Measurements from ENCODE around the gene SERPINA1.

The SERPINA1 gene

GRCh38 chr14:94397289-94398181 is 9.1 kb upstream of the SERPINA1 start:
- no peak for DNase-seq

- DNase-seq: no peak
Measured at GRCh38 chr14:94396628-94397225, 8.3 kb upstream of the SERPINA1 start.

- DNase-seq: no peak
Measured at GRCh38 chr14:94395888-94396574, 7.6 kb upstream of the SERPINA1 start.

GRCh38 chr14:94395282-94395887 is 7.0 kb upstream of the SERPINA1 start:
- no peak for DNase-seq

- DNase-seq: peak; percentile 83
Measured at GRCh38 chr14:94394581-94395207, 6.3 kb upstream of the SERPINA1 start.

GRCh38 chr14:94394025-94394493 is 5.7 kb upstream of the SERPINA1 start:
- no peak for DNase-seq

- no peak for DNase-seq
Measured at GRCh38 chr14:94393474-94393873, 5.1 kb upstream of the SERPINA1 start.

GRCh38 chr14:94392510-94392935 is 4.1 kb upstream of the SERPINA1 start:
- peak; percentile 84 for DNase-seq

GRCh38 chr14:94391281-94391975 is 3.0 kb upstream of the SERPINA1 start:
- no peak for DNase-seq

GRCh38 chr14:94390372-94391086 is 2.1 kb upstream of the SERPINA1 start:
- DNase-seq: peak; percentile 38

GRCh38 chr14:94389731-94390371 is 1.4 kb upstream of the SERPINA1 start:
- DNase-seq: no peak

- DNase-seq: no peak
Measured at GRCh38 chr14:94389104-94389469, 685 bp upstream of the SERPINA1 start.

GRCh38 chr14:94388027-94388383 is 397 bp downstream of the SERPINA1 start:
- DNase-seq: no peak

GRCh38 chr14:94387051-94388026 is 1.1 kb downstream of the SERPINA1 start:
- no peak for DNase-seq

- DNase-seq: no peak
Measured at GRCh38 chr14:94386085-94387031, 2.0 kb downstream of the SERPINA1 start.

GRCh38 chr14:94385553-94386057 is 2.8 kb downstream of the SERPINA1 start:
- DNase-seq: no peak

- no peak for DNase-seq
Measured at GRCh38 chr14:94384342-94384741, 4.1 kb downstream of the SERPINA1 start.

GRCh38 chr14:94383777-94384176 is 4.6 kb downstream of the SERPINA1 start:
- no peak for DNase-seq
